Calu3 (cell line): ENCODE data around the gene CLEC16A. TPM values are rescaled to one million over a fixed set of nuclear protein-coding genes. Genes with fewer than 3 reads are reported as not detected.

ENCODE experiments used
- BruUV-seq: library from RNA; stranded (reverse); fragments of 400-500 nt; replicated peaks from 2 replicates; lab custom pipeline; 2021; lab: Mats Ljungman, UMichigan
- CTCF ChIA-PET: fragments of 300-600 bp; sonication (Branson Sonifier 250); formaldehyde crosslinking; loops from one replicate; lab custom pipeline; 2022; ENCODE audit warnings: antibody characterized with exemption; lab: Charles Lee
- DNase-seq: peaks from one replicate; pipeline ENCODE4 v3.0.0; 2022
- H3K27ac Mint-ChIP-seq: one replicate; pipeline ENCODE4 v1.8.0; 2022; ENCODE audit warnings: mixed read lengths; ENCODE audit not compliant: unreplicated experiment
- H3K27me3 Mint-ChIP-seq: one replicate; pipeline ENCODE4 v1.8.0; 2022; ENCODE audit warnings: mixed read lengths; ENCODE audit not compliant: unreplicated experiment
- H3K36me3 Mint-ChIP-seq: one replicate; pipeline ENCODE4 v1.8.0; 2022; ENCODE audit warnings: mild to moderate bottlenecking, moderate library complexity, mixed read lengths; ENCODE audit not compliant: insufficient read depth, unreplicated experiment
- H3K4me1 Mint-ChIP-seq: one replicate; pipeline ENCODE4 v1.8.0; 2022; ENCODE audit warnings: mild to moderate bottlenecking, low read depth, mixed read lengths; ENCODE audit not compliant: unreplicated experiment
- H3K4me3 Mint-ChIP-seq: one replicate; pipeline ENCODE4 v1.8.0; 2022; ENCODE audit warnings: mild to moderate bottlenecking, low read depth, moderate library complexity, mixed read lengths; ENCODE audit not compliant: unreplicated experiment
- H3K9me3 Mint-ChIP-seq: one replicate; pipeline ENCODE4 v1.8.0; 2022; ENCODE audit warnings: low read depth, mixed read lengths; ENCODE audit not compliant: unreplicated experiment
- intact Hi-C: fragments of 100-400 bp; cut with micrococcal nuclease; formaldehyde crosslinking; loops from one replicate; pipeline ENCODE4 v1.10.0; 2022; ENCODE audit not compliant: unreplicated experiment
- total RNA-seq: library from RNA; stranded (reverse); gene quantifications from 2 replicates; pipeline ENCODE4 v1.2.3, GENCODE V29; 2022
- TF ChIP-seq, protein P1 (sequence below): fragments of 200-600 bp; IDR thresholded peaks from one replicate; pipeline ENCODE4 v1.8.0; 2022; ENCODE audit warnings: antibody characterized with exemption; ENCODE audit not compliant: unreplicated experiment

The CLEC16A gene
- total RNA-seq, 1 experiment from 2014 or later: 33.0 TPM

DNA sequence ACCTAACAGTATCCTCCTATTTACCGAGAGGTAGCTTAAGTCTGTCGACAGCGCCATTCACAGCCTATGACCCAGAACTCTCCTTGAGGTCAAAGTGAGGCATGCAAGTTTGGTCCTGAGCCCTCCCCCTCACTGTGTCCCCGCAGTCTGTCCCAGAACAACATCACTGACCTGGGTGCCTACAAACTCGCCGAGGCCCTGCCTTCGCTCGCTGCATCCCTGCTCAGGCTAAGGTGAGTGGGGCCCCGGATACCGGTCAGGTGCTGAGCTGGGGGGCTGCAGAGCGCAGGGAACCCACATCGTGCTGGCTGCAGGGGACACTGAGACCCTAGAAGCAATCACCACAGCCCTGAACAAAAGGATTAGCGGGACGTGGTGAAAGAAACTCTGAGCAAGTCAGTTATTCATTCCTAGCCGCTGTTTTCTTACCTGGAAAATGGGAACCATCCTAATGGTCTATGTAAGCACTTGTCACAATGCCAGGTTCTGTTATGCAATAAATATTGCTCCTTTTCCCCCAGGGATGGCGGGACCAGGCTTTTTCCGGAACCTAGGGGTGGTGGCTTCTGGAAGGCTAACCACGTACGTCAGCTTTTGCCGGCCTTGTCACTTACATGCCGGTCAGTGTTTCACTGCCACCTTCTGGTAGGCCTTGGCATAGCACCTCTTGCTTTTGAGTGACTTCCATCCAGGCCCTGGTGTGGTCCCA lies 25.9 kb upstream of the CLEC16A start:
- intact Hi-C loops: loop anchor here (2.0 to 5.0 kb wide), 7 partner anchors 42 to 396 kb away; partner anchors contain the start of gene CIITA

GRCh38 chr16:10919003-10919351 lies 25.4 kb upstream of the CLEC16A start:
- Mint-ChIP-seq H3K4me1 (peaks cover 8% of the 10 kb centered on the region), H3K4me3 (no peak overlapping the region), H3K9me3 (no peaks in the 10 kb centered on the region), H3K36me3 (peaks cover 5% of the 10 kb centered on the region), H3K27me3 (no peaks in the 10 kb centered on the region), H3K27ac (no peak overlapping the region)
- no TSS peak for BruUV-seq
- TF ChIP-seq, protein P1, sequence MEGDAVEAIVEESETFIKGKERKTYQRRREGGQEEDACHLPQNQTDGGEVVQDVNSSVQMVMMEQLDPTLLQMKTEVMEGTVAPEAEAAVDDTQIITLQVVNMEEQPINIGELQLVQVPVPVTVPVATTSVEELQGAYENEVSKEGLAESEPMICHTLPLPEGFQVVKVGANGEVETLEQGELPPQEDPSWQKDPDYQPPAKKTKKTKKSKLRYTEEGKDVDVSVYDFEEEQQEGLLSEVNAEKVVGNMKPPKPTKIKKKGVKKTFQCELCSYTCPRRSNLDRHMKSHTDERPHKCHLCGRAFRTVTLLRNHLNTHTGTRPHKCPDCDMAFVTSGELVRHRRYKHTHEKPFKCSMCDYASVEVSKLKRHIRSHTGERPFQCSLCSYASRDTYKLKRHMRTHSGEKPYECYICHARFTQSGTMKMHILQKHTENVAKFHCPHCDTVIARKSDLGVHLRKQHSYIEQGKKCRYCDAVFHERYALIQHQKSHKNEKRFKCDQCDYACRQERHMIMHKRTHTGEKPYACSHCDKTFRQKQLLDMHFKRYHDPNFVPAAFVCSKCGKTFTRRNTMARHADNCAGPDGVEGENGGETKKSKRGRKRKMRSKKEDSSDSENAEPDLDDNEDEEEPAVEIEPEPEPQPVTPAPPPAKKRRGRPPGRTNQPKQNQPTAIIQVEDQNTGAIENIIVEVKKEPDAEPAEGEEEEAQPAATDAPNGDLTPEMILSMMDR: no peak
- no peak for DNase-seq
- intact Hi-C loops: loop anchor here (2.0 to 5.0 kb wide), 7 partner anchors 42 to 397 kb away; partner anchors contain the start of gene CIITA
- CTCF ChIA-PET: interaction anchor here (0.6 to 2.3 kb wide), 11 partner anchors 9 to 406 kb away, joined by 3 to 13 read pairs (median 4); partner anchors contain the start of gene NUBP1

More for the DNA sequence above, 25.9 kb upstream of the CLEC16A start:
- Mint-ChIP-seq H3K27me3 (no peaks in the 10 kb centered on the region), H3K9me3 (no peaks in the 10 kb centered on the region), H3K36me3 (peaks cover 3% of the 10 kb centered on the region), H3K4me3 (no peak overlapping the region), H3K27ac (no peak overlapping the region), H3K4me1 (peaks cover 8% of the 10 kb centered on the region)
- no TSS peak for BruUV-seq
- TF ChIP-seq, protein P1: peak; percentile 93
- DNase-seq: peak; percentile 95
- CTCF ChIA-PET: interaction anchor here (0.6 to 2.3 kb wide), 12 partner anchors 9 to 451 kb away, joined by 3 to 13 read pairs (median 4); partner anchors contain the start of gene NUBP1

GRCh38 chr16:10920726-10921427 lies 23.5 kb upstream of the CLEC16A start:
- TF ChIP-seq, protein P1: no peak
- CTCF ChIA-PET: interaction anchor here (0.7 kb wide), 1 partner anchor 184 kb away, joined by 4 read pairs; no protein-coding TSS in a partner anchor
- DNase-seq: no peak
- H3K4me3 Mint-ChIP-seq: no peak overlapping the region
- no TSS peak for BruUV-seq
- H3K27ac Mint-ChIP-seq: no peak overlapping the region
- peaks cover 8% of the 10 kb centered on the region for H3K4me1 Mint-ChIP-seq
- H3K9me3 Mint-ChIP-seq: no peaks in the 10 kb centered on the region
- intact Hi-C loops: no loop called here
- H3K27me3 Mint-ChIP-seq: no peaks in the 10 kb centered on the region
- peaks cover 14% of the 10 kb centered on the region for H3K36me3 Mint-ChIP-seq

DNA sequence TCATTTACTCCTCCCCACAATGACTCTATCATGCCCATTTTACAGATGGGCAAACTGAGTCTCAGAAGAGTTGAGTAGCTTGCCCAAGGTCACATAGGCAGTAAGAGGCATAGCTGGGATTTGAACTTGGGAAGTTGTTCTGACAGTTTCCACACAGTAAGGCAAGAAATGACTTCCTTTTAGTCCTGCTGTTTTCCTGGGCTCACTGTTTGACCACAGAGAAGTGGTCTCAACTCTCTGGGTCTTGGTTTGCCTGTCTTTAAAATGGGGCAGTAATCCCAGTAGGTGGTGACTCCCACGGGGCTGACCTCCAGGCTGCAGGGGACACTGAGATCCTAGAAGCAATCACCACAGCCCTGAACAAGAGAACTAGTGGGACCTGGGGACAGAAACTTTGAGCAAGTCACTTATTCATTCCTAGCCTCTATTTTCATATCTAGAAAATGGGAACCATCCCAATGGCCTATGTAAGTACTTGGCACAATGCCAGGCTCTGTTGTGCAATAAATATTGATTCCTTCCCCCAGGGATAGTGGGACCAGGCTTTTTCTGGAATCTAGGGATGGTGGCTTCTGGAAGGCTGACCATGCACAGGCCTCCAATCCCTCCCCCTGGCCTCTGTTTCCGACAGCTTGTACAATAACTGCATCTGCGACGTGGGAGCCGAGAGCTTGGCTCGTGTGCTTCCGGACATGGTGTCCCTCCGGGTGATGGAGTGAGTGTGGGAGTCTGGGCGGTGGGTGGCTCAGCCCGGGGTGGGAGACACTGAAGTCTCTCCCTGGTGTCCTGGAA lies 22.6 kb upstream of the CLEC16A start:
- Mint-ChIP-seq H3K4me1 (peaks cover 8% of the 10 kb centered on the region), H3K36me3 (peaks cover 16% of the 10 kb centered on the region), H3K27me3 (no peaks in the 10 kb centered on the region), H3K27ac (no peak overlapping the region), H3K4me3 (no peak overlapping the region), H3K9me3 (no peaks in the 10 kb centered on the region)
- no TSS peak for BruUV-seq
- intact Hi-C loops: no loop called here
- CTCF ChIA-PET: interaction anchor here (0.7 kb wide), 1 partner anchor 185 kb away, joined by 4 read pairs; no protein-coding TSS in a partner anchor
- TF ChIP-seq, protein P1: no peak
- DNase-seq: no peak
